Bronchial epithelial cell (primary cell): ENCODE measurements around the gene INCA1. TPM values are rescaled to one million over a fixed set of nuclear protein-coding genes. Genes with fewer than 3 reads are reported as not detected.

Experiments used
- DNase-seq: peaks from one replicate; pipeline ENCODE4 v3.0.0-alpha.2; 2010; ENCODE audit warnings: low read depth
- FAIRE-seq: peaks from 2 replicates; lab custom pipeline; 2011; peaks lifted over from hg19 to GRCh38; lab: Jason Lieb, UNC
- H3K27me3 ChIP-seq: 2 replicates; pipeline ENCODE4 v1.5.1; 2011; ENCODE audit warnings: low read length; ENCODE audit not compliant: control insufficient read depth, insufficient read depth
- H3K36me3 ChIP-seq: 2 replicates; pipeline ENCODE4 v1.5.1; 2011; ENCODE audit warnings: low read length; ENCODE audit not compliant: control insufficient read depth, insufficient read depth
- H3K4me3 ChIP-seq: 2 replicates; pipeline ENCODE4 v1.5.1; 2011; ENCODE audit warnings: mild to moderate bottlenecking, low read depth, low read length, control low read depth
- CTCF ChIP-seq: IDR thresholded peaks from 2 replicates; pipeline ENCODE4 v1.5.1; 2011; ENCODE audit warnings: mild to moderate bottlenecking, moderate library complexity, low read length, control low read depth, inconsistent platforms; ENCODE audit not compliant: insufficient read depth, severe bottlenecking
- total RNA-seq: library from RNA; depleted of rRNA; stranded (reverse); fragments of >200 nt; gene quantifications from 2 replicates; pipeline ENCODE4 v1.2.1, GENCODE V29; 2014

INCA1 gene
- 0.13 and 0.53 TPM in 2 replicates for total RNA-seq

GRCh38 chr17:4997302-4998026 lies at the start of gene INCA1, which contains the start of gene KIF1C:
INCA1 (minus strand) TSS chr17:4997522; CDS start chr17:4994437, 3,085 bp downstream.
KIF1C (plus strand) TSS chr17:4997950; CDS start chr17:5000247, 2,297 bp downstream.
- TF ChIP-seq CTCF, result peak; percentile 12
- H3K36me3 ChIP-seq, result peaks cover 18% of the 10 kb centered on the region
- peak within 1 kb of the TSS; percentile 97 for H3K4me3 ChIP-seq
- FAIRE-seq (no peak), DNase-seq (peak; percentile 61)
- no peaks in the 10 kb centered on the region for H3K27me3 ChIP-seq

- no peaks in the 10 kb centered on the region for H3K36me3 ChIP-seq
- DNase-seq (no peak), FAIRE-seq (no peak)
Observed at GRCh38 chr17:5045496-5045895, 48.2 kb upstream of the INCA1 start.

GRCh38 chr17:5044630-5045029 lies 47.3 kb upstream of the INCA1 start:
- DNase-seq (no peak), FAIRE-seq (no peak)
- Histone ChIP-seq H3K36me3 (no peaks in the 10 kb centered on the region), H3K27me3 (no peaks in the 10 kb centered on the region), H3K4me3 (no peak overlapping the region)
- no peak for TF ChIP-seq CTCF

More at GRCh38 chr17:5045496-5045895, 48.2 kb upstream of the INCA1 start:
- Histone ChIP-seq H3K4me3 (no peak overlapping the region), H3K27me3 (no peaks in the 10 kb centered on the region)
- no peak for TF ChIP-seq CTCF

- DNase-seq (no peak), FAIRE-seq (no peak)
- TF ChIP-seq CTCF, result no peak
- Histone ChIP-seq H3K27me3 (no peaks in the 10 kb centered on the region), H3K4me3 (no peak overlapping the region), H3K36me3 (no peaks in the 10 kb centered on the region)
Observed at GRCh38 chr17:5043524-5043923, 46.2 kb upstream of the INCA1 start.

GRCh38 chr17:5042157-5043022 lies 45.1 kb upstream of the INCA1 start:
- no peak for FAIRE-seq
- no peak for TF ChIP-seq CTCF
- H3K36me3 ChIP-seq, result no peaks in the 10 kb centered on the region
- no peak overlapping the region for H3K4me3 ChIP-seq
- DNase-seq, result peak; percentile 18
- no peaks in the 10 kb centered on the region for H3K27me3 ChIP-seq
